Fibroblast of lung (primary cell): ENCODE measurements around the gene KRTAP5-3. TPM values are rescaled to one million over a fixed set of nuclear protein-coding genes. Genes with fewer than 3 reads are reported as not detected.

ENCODE experiments used
- DNase-seq, 2 donors: peaks; one replicate each; pipeline versions ENCODE4 v3.0.0 to v3.0.0-alpha.2; 2010; ENCODE audit warnings: low read depth in 2 of 2
- H2AFZ ChIP-seq: 2 replicates; pipeline ENCODE4 v1.5.1; 2012; ENCODE audit warnings: low read length, control low read depth, inconsistent platforms
- H3K27ac ChIP-seq: 2 replicates; pipeline ENCODE4 v1.5.1; 2011; ENCODE audit warnings: low read length, control low read depth; ENCODE audit not compliant: insufficient read depth
- H3K27me3 ChIP-seq: 2 replicates; pipeline ENCODE4 v1.5.1; 2011; ENCODE audit warnings: mild to moderate bottlenecking, low read length; ENCODE audit not compliant: control insufficient read depth, insufficient read depth
- H3K36me3 ChIP-seq: 2 replicates; pipeline ENCODE4 v1.5.1; 2011; ENCODE audit warnings: low read length; ENCODE audit not compliant: control insufficient read depth, insufficient read depth
- H3K4me1 ChIP-seq: 2 replicates; pipeline ENCODE4 v1.5.1; 2011; ENCODE audit warnings: low read length; ENCODE audit not compliant: control insufficient read depth, insufficient read depth; ENCODE audit errors: extremely low read depth
- H3K4me2 ChIP-seq: 2 replicates; pipeline ENCODE4 v1.5.1; 2011; ENCODE audit warnings: low read length, control low read depth; ENCODE audit not compliant: insufficient read depth; ENCODE audit errors: extremely low read depth
- H3K4me3 ChIP-seq, 4 experiments: fragments of 200-600 bp in 1 of 4; sonication (generic) in 1 of 4; replicated peaks in 1 of 4; 2 replicates each; pipeline ENCODE4 v1.5.1; 2011 to 2016; ENCODE audit warnings: low read length in 4 of 4, low read depth in 3 of 4, mild to moderate bottlenecking in 3 of 4, control low read depth in 2 of 4, inconsistent platforms in 1 of 4, mixed read lengths in 1 of 4; ENCODE audit not compliant: insufficient read depth in 1 of 4; ENCODE audit errors: control extremely low read depth in 1 of 4
- H3K79me2 ChIP-seq: 2 replicates; pipeline ENCODE4 v1.5.1; 2012; ENCODE audit warnings: mild to moderate bottlenecking, low read length, inconsistent platforms; ENCODE audit not compliant: control insufficient read depth, insufficient read depth
- H3K9ac ChIP-seq: 2 replicates; pipeline ENCODE4 v1.5.1; 2011; ENCODE audit warnings: mild to moderate bottlenecking, low read length, control low read depth; ENCODE audit not compliant: insufficient read depth
- H3K9me3 ChIP-seq: 2 replicates; pipeline ENCODE4 v1.5.1; 2012; ENCODE audit warnings: low read depth, low read length; ENCODE audit not compliant: control insufficient read depth, insufficient read depth
- H4K20me1 ChIP-seq: 2 replicates; pipeline ENCODE4 v1.5.1; 2011; ENCODE audit warnings: low read length; ENCODE audit not compliant: control insufficient read depth, insufficient read depth; ENCODE audit errors: extremely low read depth
- EZH2 ChIP-seq: IDR thresholded peaks from 2 replicates; pipeline ENCODE4 v1.5.1; 2012; ENCODE audit warnings: low read length, control low read depth, mild to moderate bottlenecking; ENCODE audit errors: missing control alignments
- polyA plus RNA-seq, 2 donors: library from polyadenylated mRNA; depleted of rRNA in 1 of 2; stranded (reverse) in 1 of 2; unstranded in 1 of 2; fragments of >200 nt; gene quantifications; 2 replicates each; pipeline ENCODE4 v1.2.1, GENCODE V29; 2011 to 2012; ENCODE audit warnings: missing spikeins in 1 of 2
- total RNA-seq: library from RNA; depleted of rRNA; stranded (reverse); fragments of >200 nt; gene quantifications from 2 replicates; pipeline ENCODE4 v1.2.1, GENCODE V29; 2014
- TF ChIP-seq, protein P1 (sequence below), 2 donors: IDR thresholded peaks in 1 of 2; conservative IDR thresholded peaks in 1 of 2; 1 replicate in 1 of 2; 2 replicates in 1 of 2; pipeline ENCODE4 v1.5.1; 2011 to 2012; ENCODE audit warnings: low read length in 2 of 2, control low read depth in 1 of 2, inconsistent platforms in 1 of 2, low read depth in 1 of 2, mild to moderate bottlenecking in 1 of 2

KRTAP5-3 gene
- total and polyA plus RNA-seq, 2 donors (not counting 1 experiment from before 2014, with no cell fraction given), result not detected

DNA sequence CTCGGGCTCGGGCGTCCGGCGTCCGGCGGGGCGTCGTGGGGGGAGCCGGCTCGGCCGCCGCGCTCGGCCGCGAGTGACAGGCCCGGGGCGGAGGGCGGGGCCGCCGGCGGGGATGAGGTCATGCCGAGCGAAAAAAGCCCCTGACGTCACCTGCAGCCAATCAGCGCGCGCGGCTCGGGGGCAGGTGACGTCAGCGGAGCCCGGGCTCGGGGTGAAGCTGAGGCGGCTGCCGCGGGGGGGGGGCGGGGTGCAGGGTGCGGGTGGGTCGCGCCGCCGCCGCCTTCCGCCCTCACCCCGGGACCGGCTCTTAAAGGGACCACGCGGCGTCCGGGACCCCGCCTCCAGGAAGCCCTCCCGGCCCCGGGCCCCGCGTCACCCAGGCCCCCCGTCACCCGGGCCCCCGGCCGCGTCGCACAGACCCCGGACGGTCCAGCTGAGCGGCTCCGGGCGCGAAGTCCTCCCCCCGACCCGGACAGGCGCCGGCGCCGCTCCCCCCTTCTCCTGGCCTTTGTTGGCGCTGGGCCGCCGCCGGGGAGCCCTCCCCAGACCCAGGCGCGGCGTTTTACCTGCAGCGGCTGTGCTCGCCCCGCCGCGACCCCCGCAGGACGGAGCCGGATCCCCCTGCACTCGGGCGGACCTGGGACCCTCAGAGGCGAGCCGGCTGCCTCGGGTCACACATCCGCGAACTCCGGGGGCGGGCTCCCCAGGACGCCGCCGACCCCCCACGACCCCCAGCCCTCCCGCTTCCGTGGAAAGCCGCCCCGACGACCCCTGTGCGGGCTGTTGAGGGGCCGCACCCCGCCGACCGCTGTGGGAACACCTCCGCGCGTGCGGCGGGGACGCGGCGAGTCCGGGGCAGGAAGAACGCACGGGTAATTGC is 35.8 kb downstream of the KRTAP5-3 start, which contains the start of gene DUSP8:
Gene DUSP8, minus strand, starts transcription at position 75 of the 880 bp plus-strand sequence. CDS start 6,445 bp downstream, outside the sequence.
- H3K4me1 ChIP-seq, result no peaks in the 10 kb centered on the region
- no peaks in the 10 kb centered on the region for H3K79me2 ChIP-seq
- no peak for TF ChIP-seq EZH2
- TF ChIP-seq, protein P1, sequence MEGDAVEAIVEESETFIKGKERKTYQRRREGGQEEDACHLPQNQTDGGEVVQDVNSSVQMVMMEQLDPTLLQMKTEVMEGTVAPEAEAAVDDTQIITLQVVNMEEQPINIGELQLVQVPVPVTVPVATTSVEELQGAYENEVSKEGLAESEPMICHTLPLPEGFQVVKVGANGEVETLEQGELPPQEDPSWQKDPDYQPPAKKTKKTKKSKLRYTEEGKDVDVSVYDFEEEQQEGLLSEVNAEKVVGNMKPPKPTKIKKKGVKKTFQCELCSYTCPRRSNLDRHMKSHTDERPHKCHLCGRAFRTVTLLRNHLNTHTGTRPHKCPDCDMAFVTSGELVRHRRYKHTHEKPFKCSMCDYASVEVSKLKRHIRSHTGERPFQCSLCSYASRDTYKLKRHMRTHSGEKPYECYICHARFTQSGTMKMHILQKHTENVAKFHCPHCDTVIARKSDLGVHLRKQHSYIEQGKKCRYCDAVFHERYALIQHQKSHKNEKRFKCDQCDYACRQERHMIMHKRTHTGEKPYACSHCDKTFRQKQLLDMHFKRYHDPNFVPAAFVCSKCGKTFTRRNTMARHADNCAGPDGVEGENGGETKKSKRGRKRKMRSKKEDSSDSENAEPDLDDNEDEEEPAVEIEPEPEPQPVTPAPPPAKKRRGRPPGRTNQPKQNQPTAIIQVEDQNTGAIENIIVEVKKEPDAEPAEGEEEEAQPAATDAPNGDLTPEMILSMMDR (conservative IDR thresholded peaks at IDR 0.05 in 1 of 2, IDR thresholded peaks at IDR 0.05 in 1 of 2; ENCODE audit: low read depth in 1 of 2, low read length in 2 of 2), result no peak
- no peak within 1 kb of the TSS for H3K27ac ChIP-seq
- no peaks in the 10 kb centered on the region for H3K36me3 ChIP-seq
- DNase-seq, result peak; percentile 74 to 82
- H2AFZ ChIP-seq, result no peak within 1 kb of the TSS
- no peaks in the 10 kb centered on the region for H3K9me3 ChIP-seq
- peak within 1 kb of the TSS in 3 of 4 experiments; percentile 9 to 57 (median 14) for H3K4me3 ChIP-seq
- H4K20me1 ChIP-seq, result no peaks in the 10 kb centered on the region
- peak within 1 kb of the TSS; percentile 13 for H3K4me2 ChIP-seq
- peak within 1 kb of the TSS; percentile 37 for H3K9ac ChIP-seq
- H3K27me3 ChIP-seq, result peaks cover 28% of the 10 kb centered on the region

DNA sequence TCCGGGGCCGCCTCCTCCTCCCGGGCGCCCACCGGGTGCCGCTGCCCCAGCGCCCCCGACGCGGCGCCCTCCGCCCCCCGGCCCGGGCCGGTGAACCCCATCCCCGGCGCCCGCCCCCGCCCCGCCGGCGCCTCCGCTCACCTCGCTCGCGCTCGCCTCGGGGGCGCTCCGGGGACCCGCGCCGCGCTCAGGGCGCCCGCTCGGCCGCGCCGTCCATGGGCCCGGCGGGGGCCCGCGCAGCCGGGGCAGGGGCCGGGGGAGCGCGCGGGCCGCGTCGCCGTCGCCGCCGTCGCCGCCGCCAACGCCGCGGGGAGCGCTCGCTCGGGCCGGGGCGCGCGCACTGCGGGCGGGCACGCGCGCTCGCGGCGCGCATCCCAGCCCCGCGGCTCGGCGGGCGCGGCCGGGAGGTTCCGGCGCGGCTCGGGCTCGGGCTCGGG is 36.5 kb downstream of the KRTAP5-3 start:
- Histone ChIP-seq H2AFZ (no peak overlapping the region), H3K9ac (no peak overlapping the region), H3K36me3 (no peaks in the 10 kb centered on the region), H3K27ac (no peak overlapping the region), H4K20me1 (no peaks in the 10 kb centered on the region), H3K27me3 (peaks cover 28% of the 10 kb centered on the region), H3K4me2 (no peak overlapping the region), H3K79me2 (no peaks in the 10 kb centered on the region), H3K4me3 (peak overlapping the region in 1 of 4 experiments; percentile 57), H3K4me1 (no peaks in the 10 kb centered on the region), H3K9me3 (no peaks in the 10 kb centered on the region)
- TF ChIP-seq EZH2, result no peak
- TF ChIP-seq, protein P1 (conservative IDR thresholded peaks at IDR 0.05 in 1 of 2, IDR thresholded peaks at IDR 0.05 in 1 of 2; ENCODE audit: low read depth in 1 of 2, low read length in 2 of 2), result no peak
- no peak for DNase-seq

DNA sequence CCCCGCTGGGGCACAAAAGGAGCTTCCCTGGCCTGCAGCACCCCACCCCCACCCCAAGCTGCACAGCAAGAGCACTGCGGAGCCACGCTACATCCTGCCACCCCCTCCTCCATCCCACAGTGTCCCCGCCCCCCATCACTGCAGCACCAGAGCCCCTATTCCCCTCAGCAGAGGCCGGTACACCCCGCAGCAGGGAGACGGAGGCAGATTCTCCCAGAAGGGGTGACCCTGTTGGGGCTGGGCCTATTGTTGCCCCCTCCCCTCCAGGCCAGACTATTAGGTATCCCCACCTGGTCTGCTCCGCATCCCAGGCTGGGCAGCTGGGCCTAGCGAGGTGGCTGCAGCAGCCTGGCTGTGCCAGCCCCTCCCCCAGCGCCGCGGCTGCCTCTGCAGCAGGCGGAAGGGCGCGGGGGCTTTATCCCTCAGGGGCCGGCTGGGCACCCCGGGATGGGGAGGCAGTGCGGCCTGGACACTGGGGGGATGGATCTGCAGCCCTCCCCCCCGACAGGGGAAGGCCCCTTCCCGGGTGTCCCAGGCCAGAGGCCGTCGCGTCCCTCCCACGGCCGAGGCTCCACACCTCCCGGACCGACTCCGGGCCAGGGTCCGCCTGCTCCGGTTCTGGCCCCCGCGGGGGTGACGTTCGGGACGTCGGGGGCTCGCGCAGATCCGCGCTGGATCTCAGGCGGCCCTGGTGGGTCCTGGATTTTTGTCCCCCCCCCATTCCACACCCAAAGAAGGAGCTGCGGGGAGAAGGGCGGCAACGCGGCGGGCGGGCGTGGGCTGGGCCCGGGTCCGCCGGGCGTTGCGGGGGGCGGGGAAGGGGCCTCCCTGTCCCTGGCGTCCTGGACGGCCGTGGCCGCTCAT is 37.1 kb downstream of the KRTAP5-3 start:
- Histone ChIP-seq H2AFZ (no peak overlapping the region), H3K4me1 (no peaks in the 10 kb centered on the region), H3K79me2 (no peaks in the 10 kb centered on the region), H3K27ac (no peak overlapping the region), H3K4me3 (peak overlapping the region; percentile 9 to 57 (median 21)), H3K4me2 (no peak overlapping the region), H3K27me3 (peaks cover 28% of the 10 kb centered on the region), H3K36me3 (no peaks in the 10 kb centered on the region), H4K20me1 (no peaks in the 10 kb centered on the region), H3K9ac (no peak overlapping the region), H3K9me3 (no peaks in the 10 kb centered on the region)
- TF ChIP-seq, protein P1 (conservative IDR thresholded peaks at IDR 0.05 in 1 of 2, IDR thresholded peaks at IDR 0.05 in 1 of 2; ENCODE audit: low read depth in 1 of 2, low read length in 2 of 2), result no peak
- TF ChIP-seq EZH2, result peak; percentile 89
- no peak for DNase-seq
